BE2C (cell line): ENCODE data around the gene EIF4B.
"Not testable (repeated sequence)": the region's sequence is repeated elsewhere in the genome, so short reads cannot be mapped to it uniquely, and the experiment has no call there.

ENCODE experiments used
- DNase-seq: peaks from one replicate; pipeline ENCODE4 v3.0.0-alpha.2; 2020
- H3K27me3 ChIP-seq: fragments of 250-450 bp; sonication (Bioruptor Pico); 2 replicates; pipeline ENCODE4 v1.5.1; 2020; ENCODE audit warnings: mild to moderate bottlenecking
- H3K36me3 ChIP-seq: fragments of 250-450 bp; sonication (Bioruptor Pico); 2 replicates; pipeline ENCODE4 v1.5.1; 2020; ENCODE audit warnings: mild to moderate bottlenecking
- H3K4me1 ChIP-seq: fragments of 250-450 bp; sonication (Bioruptor Pico); 2 replicates; pipeline ENCODE4 v1.5.1; 2020
- H3K4me3 ChIP-seq: 2 replicates; pipeline ENCODE4 v1.5.1; 2011; ENCODE audit warnings: low read depth, low read length
- H3K9me3 ChIP-seq: fragments of 250-450 bp; sonication (Bioruptor Pico); 2 replicates; pipeline ENCODE4 v1.5.1; 2020
- TF ChIP-seq, protein P1 (sequence below): IDR thresholded peaks from 2 replicates; pipeline ENCODE4 v1.5.1; 2012; ENCODE audit warnings: mild to moderate bottlenecking, low read depth, low read length

Gene EIF4B

DNA sequence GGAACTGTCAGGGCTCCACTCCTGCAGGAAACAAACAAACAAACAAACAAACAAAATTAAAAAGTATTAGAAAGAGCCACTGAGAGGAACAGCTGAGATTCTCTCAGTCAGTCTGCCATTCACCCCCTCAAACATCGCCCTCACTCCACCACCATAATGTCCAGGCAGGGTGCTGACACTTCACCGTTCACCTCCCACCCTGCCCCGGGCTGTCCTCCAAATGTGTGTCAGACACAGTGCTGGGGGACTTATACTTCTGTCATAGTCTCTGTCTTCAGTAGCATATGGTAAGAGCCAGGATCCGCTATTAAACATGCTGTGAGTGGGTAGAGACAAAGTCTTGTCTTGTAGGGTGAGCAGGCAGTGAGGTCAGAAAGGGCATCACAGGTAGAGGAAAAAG lies 29.1 kb upstream of the EIF4B start:
- Histone ChIP-seq H3K4me3 (no peak overlapping the region), H3K36me3 (no peaks in the 10 kb centered on the region), H3K9me3 (no peaks in the 10 kb centered on the region), H3K27me3 (no peaks in the 10 kb centered on the region), H3K4me1 (no peaks in the 10 kb centered on the region)
- DNase-seq = no peak
- TF ChIP-seq, protein P1, sequence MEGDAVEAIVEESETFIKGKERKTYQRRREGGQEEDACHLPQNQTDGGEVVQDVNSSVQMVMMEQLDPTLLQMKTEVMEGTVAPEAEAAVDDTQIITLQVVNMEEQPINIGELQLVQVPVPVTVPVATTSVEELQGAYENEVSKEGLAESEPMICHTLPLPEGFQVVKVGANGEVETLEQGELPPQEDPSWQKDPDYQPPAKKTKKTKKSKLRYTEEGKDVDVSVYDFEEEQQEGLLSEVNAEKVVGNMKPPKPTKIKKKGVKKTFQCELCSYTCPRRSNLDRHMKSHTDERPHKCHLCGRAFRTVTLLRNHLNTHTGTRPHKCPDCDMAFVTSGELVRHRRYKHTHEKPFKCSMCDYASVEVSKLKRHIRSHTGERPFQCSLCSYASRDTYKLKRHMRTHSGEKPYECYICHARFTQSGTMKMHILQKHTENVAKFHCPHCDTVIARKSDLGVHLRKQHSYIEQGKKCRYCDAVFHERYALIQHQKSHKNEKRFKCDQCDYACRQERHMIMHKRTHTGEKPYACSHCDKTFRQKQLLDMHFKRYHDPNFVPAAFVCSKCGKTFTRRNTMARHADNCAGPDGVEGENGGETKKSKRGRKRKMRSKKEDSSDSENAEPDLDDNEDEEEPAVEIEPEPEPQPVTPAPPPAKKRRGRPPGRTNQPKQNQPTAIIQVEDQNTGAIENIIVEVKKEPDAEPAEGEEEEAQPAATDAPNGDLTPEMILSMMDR = no peak

DNA sequence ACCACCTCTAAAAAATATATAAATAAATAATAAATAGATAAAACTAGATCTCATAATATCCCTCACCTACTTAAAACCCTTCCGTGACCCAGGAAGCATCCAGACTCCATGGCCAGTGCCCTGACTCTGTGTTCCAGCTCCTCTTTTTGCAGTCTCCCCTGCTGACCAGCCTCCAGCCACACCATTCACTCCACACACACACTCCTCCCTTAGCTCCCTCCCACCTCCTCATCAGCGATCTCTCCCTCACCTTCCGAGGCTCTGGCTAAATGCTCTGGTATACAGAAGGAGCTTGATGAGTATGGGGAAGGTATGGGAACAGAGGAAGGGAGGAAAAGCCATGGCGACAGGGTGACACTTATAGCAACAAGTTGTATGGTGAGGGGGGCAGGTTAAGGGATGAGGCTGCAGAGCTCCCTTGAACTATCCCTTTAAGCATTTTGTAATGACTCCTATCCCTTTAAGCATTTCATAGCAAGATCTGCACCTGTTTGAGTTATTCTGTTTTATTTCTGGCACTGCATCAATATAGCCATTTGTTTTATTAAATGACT lies 26.1 kb upstream of the EIF4B start:
- Histone ChIP-seq H3K27me3 (peaks cover 5% of the 10 kb centered on the region; the same call in 1 of the 2 replicates), H3K4me1 (no peaks in the 10 kb centered on the region)
- no peak for DNase-seq

DNA sequence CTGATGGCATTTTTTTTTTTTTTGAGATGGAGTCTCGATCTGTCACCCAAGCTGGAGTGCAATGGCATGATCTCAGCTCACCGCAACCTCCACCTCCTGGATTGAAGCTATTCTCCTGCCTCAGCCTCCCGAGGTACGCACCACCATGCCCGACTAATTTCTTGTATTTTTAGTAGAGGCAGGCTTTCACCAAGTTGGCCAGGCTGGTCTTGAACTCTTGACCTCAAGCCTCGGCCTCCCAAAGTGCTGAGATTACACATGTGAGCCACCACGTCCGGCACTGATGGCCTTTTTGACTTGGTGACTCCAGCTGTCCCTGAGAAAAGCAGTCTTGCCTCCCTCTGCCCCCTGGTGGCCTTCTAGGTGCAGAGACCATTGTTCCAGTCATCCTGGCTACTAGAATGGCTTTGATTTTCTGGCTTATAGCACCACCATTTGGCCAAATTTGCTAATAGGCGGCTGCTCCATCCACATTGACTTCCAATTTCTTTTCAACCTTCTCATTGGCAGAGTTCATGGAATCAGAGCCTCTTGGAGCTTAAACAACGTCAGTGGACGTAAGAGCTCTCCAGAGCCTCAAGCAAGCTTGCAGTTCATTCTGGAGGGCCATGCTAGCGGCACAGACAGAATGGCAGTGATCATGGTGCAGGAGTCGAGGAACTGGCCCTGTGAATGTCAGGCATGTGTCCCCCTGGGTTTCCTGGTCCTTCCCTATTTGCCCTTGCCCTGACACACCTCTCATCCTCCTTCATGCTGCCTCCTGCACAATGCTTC lies 25.4 kb upstream of the EIF4B start:
- Histone ChIP-seq H3K4me3 (no peak overlapping the region), H3K36me3 (no peaks in the 10 kb centered on the region), H3K9me3 (no peaks in the 10 kb centered on the region), H3K4me1 (no peaks in the 10 kb centered on the region), H3K27me3 (peaks cover 5% of the 10 kb centered on the region; the same call in 1 of the 2 replicates)
- TF ChIP-seq, protein P1 = peak; percentile 100
- peak; percentile 92 for DNase-seq

More for the DNA sequence above, 26.1 kb upstream of the EIF4B start:
- H3K9me3 ChIP-seq = no peaks in the 10 kb centered on the region
- H3K4me3 ChIP-seq = no peak overlapping the region
- H3K36me3 ChIP-seq = no peaks in the 10 kb centered on the region
- TF ChIP-seq, protein P1 = no peak

DNA sequence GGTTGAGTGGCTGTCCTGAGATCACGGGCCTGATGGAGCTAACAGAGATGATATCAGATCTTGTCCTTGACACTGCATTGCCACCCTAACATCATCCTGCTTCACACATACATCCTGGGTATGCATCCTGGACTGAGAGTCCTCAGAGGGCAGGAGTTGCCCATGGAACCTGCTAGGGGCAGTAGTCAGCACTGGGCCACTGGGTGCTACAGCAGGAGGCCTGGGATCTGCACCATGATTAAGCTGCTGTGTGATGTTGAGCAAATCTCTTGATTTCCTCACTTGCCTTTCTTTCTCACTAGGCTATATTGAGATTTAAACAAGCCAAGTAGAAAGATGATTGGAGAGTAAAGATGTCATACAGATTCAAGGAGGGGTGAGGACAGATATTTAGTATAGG lies 22.1 kb upstream of the EIF4B start:
- TF ChIP-seq, protein P1 = peak; percentile 33
- H3K27me3 ChIP-seq = peaks cover 5% of the 10 kb centered on the region; the same call in 1 of the 2 replicates

DNA sequence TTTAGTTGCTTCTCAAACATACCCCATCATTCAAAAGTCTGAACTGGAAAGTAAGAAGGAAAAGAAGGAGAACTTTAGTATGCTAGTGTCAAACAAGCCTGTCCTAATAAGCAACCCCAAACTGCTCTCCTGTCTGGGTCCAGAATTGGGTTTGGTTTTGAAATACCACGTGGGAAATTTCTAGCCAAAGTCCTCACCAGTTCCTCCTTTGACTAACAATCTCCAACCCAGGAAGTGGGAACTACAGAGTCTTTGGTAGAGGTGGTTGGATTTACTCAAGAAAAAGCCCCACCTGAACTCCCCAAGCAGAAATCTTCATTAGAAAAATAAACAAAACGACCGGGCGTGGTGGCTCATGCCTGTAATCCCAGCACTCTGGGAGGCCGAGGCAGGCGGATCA lies 17.4 kb upstream of the EIF4B start:
- TF ChIP-seq, protein P1 = no peak
- H3K4me1 ChIP-seq = no peaks in the 10 kb centered on the region
- DNase-seq = no peak

More for the DNA sequence above, 22.1 kb upstream of the EIF4B start:
- H3K9me3 ChIP-seq = no peaks in the 10 kb centered on the region
- no peak overlapping the region for H3K4me3 ChIP-seq
- no peaks in the 10 kb centered on the region for H3K4me1 ChIP-seq
- no peak for DNase-seq
- H3K36me3 ChIP-seq = no peaks in the 10 kb centered on the region

DNA sequence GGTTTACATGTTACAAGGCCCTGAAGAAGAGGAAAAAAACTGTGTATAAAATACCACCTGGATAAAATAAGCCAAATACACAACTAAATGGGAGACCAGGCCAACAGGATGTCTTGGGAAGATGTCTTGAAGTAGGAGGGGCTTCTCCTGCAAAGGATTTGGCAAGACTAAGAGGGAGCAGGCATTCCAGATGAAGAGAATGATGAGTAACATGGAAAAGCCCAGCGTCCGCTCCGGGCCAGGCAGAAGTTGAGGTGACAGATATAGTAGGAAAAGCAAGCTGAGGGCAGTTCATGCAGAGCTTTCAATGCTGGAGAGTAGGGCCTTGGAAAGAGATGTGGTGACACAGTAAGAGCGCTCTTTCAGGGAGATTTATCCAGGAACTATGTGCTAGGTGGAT lies 16.1 kb upstream of the EIF4B start:
- H3K36me3 ChIP-seq = no peaks in the 10 kb centered on the region
- no peaks in the 10 kb centered on the region for H3K4me1 ChIP-seq
- DNase-seq = no peak
- TF ChIP-seq, protein P1 = no peak
- no peak overlapping the region for H3K4me3 ChIP-seq
- H3K9me3 ChIP-seq = no peaks in the 10 kb centered on the region
- no peaks in the 10 kb centered on the region for H3K27me3 ChIP-seq

More for the DNA sequence above, 17.4 kb upstream of the EIF4B start:
- no peaks in the 10 kb centered on the region for H3K36me3 ChIP-seq
- no peak overlapping the region for H3K4me3 ChIP-seq
- H3K27me3 ChIP-seq = peaks cover 2% of the 10 kb centered on the region; the same call in 1 of the 2 replicates
- no peaks in the 10 kb centered on the region for H3K9me3 ChIP-seq

DNA sequence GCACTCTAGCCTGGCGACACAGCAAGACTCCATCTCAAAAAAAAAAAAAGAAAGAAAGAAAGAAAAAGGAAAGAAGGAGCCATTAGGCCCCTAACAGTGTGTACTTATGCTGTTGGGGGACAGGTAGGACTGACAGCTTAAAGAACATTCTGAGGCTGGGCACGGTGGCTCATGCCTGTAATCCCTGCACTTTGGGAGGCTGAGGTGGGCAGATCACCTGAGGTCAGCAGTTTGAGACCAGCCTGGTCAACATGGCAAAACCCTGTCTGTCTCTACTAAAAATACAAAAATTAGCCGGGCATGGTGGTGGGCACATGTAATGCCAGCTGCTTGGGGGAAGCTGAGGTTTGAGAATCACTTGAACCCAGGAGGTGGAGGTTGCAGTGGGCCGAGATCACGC lies 14.0 kb upstream of the EIF4B start:
- H3K27me3 ChIP-seq, H3K4me3 ChIP-seq, H3K9me3 ChIP-seq, H3K4me1 ChIP-seq, H3K36me3 ChIP-seq, DNase-seq: not testable (repeated sequence)
